Pancreas (tissue), 10 donors: ENCODE data around the gene CPN2. TPM values are rescaled to one million over a fixed set of nuclear protein-coding genes. Genes with fewer than 3 reads are reported as not detected.
A peak's percentile ranks its signal among the peaks of the same experiment; 100 is the strongest.

ENCODE experiments used
- ATAC-seq, 4 donors: fragments of 200-7000 bp; cut with Tn5 transposase; one replicate each; pipeline versions ENCODE4 v1.8.0 to v1.9.1; 2020; ENCODE audit warnings: mild to moderate bottlenecking in 4 of 4, moderate library complexity in 4 of 4
- DNase-seq, 6 donors: peaks; one replicate each; pipeline ENCODE4 v3.0.0-alpha.2; 2020
- FAIRE-seq: peaks from 2 replicates; lab custom pipeline; 2012; peaks lifted over from hg19 to GRCh38; lab: Jason Lieb, UNC
- H3K27ac ChIP-seq, 4 donors: fragments of 200-600 bp; sonication (generic); 1 replicate in 3 of 4; 2 replicates in 1 of 4; pipeline versions ENCODE4 v1.5.0 to v1.8.0; 2020
- H3K27me3 ChIP-seq, 4 donors: fragments of 200-600 bp; one replicate each; pipeline ENCODE4 v1.8.0; 2021
- H3K36me3 ChIP-seq, 3 donors: fragments of 200-600 bp; sonication (generic) in 1 of 3; one replicate each; pipeline versions ENCODE4 v1.5.0 to v1.8.0; 2020 to 2021
- H3K4me1 ChIP-seq, 3 donors: fragments of 200-600 bp; one replicate each; pipeline ENCODE4 v1.8.0; 2021
- H3K4me3 ChIP-seq, 4 donors: fragments of 200-600 bp; sonication (generic) in 2 of 4; one replicate each; pipeline versions ENCODE4 v1.5.0 to v1.8.0; 2020 to 2021
- H3K9me3 ChIP-seq, 4 donors: fragments of 200-600 bp; one replicate each; pipeline ENCODE4 v1.8.0; 2021
- WGBS, 2 donors: extraction: QIAGEN DNeasy Blood & Tissue Kit; methylation state at CpG; one replicate each; pipeline ENCODE4 v1.1.7; 2013; 5-methylcytosine and 5-hydroxymethylcytosine counted together
- intact Hi-C, 3 donors: fragments of 100-400 bp; cut with DNase I; formaldehyde crosslinking; loops; one replicate each; pipeline versions ENCODE4 v1.11.1 to v1.14.2; 2022
- polyA plus RNA-seq, 2 donors: library from polyadenylated mRNA; stranded (reverse); fragments of 200-250 nt; gene quantifications; one replicate each; pipeline ENCODE4 v1.2.3, GENCODE V29; 2013
- total RNA-seq, 6 donors: library from RNA; stranded (reverse); fragmentation: NEBNext Ultra II Directional in 4 of 6; extraction: Animal tissue kit (Norgen Biotek cat#: 25700) in 4 of 6; gene quantifications; one replicate each; pipeline versions ENCODE4 v1.2.1 to v1.2.4, GENCODE V29; 2021 to 2023
- TF ChIP-seq, protein P1 (sequence below), 4 donors: fragments of 200-600 bp; sonication (generic) in 3 of 4; IDR thresholded peaks; one replicate each; pipeline versions ENCODE4 v1.5.0 to v1.8.0; 2021; ENCODE audit warnings: antibody characterized with exemption in 4 of 4
- donor health status: healthy with polysubstance abuse.
- donor health status: DM: no; HTN: no; CAD: no; lungs with moderate emphysema.
- donor health status: DM: no; HTN: no; CAD: no.
- donor health status: control.
- donor health status: control.
- donor health status: Bipolar disorder and iron deficiency.
- donor health status: DM: yes; HTN: yes; CAD: no.
- donor health status: DM: no; HTN: no; CAD: no.
- donor health status: DM: no; HTN: no; CAD: no.
- donor health status: DM: yes; HTN: yes; CAD: no.

CPN2 gene
- total and polyA plus RNA-seq, 8 donors, result 0.09 TPM; not detected in 7

- FAIRE-seq (no peak), DNase-seq (peak in 1 of 6 donors; percentile 47), ATAC-seq (peak; percentile 6 to 19 (median 14))
- TF ChIP-seq, protein P1, sequence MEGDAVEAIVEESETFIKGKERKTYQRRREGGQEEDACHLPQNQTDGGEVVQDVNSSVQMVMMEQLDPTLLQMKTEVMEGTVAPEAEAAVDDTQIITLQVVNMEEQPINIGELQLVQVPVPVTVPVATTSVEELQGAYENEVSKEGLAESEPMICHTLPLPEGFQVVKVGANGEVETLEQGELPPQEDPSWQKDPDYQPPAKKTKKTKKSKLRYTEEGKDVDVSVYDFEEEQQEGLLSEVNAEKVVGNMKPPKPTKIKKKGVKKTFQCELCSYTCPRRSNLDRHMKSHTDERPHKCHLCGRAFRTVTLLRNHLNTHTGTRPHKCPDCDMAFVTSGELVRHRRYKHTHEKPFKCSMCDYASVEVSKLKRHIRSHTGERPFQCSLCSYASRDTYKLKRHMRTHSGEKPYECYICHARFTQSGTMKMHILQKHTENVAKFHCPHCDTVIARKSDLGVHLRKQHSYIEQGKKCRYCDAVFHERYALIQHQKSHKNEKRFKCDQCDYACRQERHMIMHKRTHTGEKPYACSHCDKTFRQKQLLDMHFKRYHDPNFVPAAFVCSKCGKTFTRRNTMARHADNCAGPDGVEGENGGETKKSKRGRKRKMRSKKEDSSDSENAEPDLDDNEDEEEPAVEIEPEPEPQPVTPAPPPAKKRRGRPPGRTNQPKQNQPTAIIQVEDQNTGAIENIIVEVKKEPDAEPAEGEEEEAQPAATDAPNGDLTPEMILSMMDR (IDR thresholded peaks at IDR 0.05), result peak in 1 of 4 donors; percentile 26
- no peaks in the 10 kb centered on the region for H3K9me3 ChIP-seq
- intact Hi-C loops, result loop anchor here in 2 of 3 donors (5.0 to 10.0 kb wide), 5 partner anchors 171 to 651 kb away; no protein-coding TSS in a partner anchor
- H3K4me3 ChIP-seq, result peak overlapping the region in 2 of 4 donors; percentile 44 to 57
- H3K4me1 ChIP-seq, result peaks cover 9 to 10% (median 9%) of the 10 kb centered on the region in 3 donors
- 26 to 32% methylated on average over 17 of the region's 17 CpGs for WGBS, 2 donors
- H3K27me3 ChIP-seq, result peaks cover 0 to 8% (median 0%) of the 10 kb centered on the region in 4 donors
- no peak overlapping the region for H3K27ac ChIP-seq
- no peaks in the 10 kb centered on the region for H3K36me3 ChIP-seq
Measured at GRCh38 chr3:194315965-194316361, 35.2 kb downstream of the CPN2 start.

DNA sequence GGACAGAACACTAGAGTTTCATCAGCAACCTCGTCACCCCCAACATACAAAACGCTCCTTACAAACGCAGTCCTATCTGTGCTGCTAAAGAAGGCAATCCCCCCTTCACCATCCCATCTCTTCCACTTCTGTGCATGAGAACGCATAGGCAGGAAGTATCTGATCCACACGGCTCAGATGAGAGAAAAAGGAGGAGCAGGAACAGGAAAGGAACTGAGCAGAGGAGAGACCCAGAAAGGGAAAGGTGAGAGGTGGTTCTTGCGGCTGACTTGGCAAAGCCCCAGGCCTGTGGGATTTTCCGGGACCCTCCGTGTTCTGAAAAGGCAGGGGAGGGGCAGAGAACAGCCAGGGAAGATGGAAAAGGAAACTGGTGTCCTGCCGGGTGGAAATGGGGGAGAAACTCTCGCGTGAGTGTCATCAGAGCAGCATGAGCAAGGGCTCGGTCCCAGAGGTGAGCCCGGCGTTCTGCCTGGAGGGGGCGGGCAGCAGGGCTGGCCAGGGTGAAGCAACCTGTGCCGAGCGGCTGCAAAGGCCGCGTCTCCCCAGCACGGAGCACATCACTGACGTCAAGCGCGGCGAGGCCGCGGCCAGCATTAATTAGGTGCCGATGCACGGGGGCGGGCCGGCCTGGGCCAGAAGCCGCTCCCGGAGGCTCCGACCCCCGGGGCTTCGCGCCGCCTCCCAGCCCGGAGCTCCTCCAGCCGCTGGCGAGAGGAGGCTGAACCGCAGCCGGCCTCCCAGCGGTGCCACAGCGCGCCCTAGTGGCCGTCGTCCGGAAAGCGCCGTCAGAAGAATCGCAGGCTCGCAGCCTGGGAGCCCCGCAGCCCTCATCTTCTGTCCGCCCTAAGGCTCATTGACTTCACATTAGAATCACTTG, 35.8 kb downstream of the CPN2 start:
- intact Hi-C loops, result loop anchor here in 2 of 3 donors (5.0 to 10.0 kb wide), 5 partner anchors 171 to 651 kb away; no protein-coding TSS in a partner anchor
- WGBS, 2 donors, result 3 to 4% methylated on average over 54 of the region's 54 CpGs
- no peaks in the 10 kb centered on the region for H3K9me3 ChIP-seq
- DNase-seq, result peak; percentile 69 to 98 (median 88)
- ATAC-seq, result peak; percentile 84 to 92 (median 90)
- peaks cover 3 to 5% (median 4%) of the 10 kb centered on the region in 3 donors for H3K4me1 ChIP-seq
- FAIRE-seq, result no peak
- peak overlapping the region; percentile 20 to 57 (median 38) for H3K4me3 ChIP-seq
- TF ChIP-seq, protein P1 (IDR thresholded peaks at IDR 0.05), result peak; percentile 80 to 97 (median 93)
- no peaks in the 10 kb centered on the region for H3K36me3 ChIP-seq
- H3K27ac ChIP-seq, result peak overlapping the region in 2 of 4 donors; percentile 30 to 34
- peaks cover 0 to 8% (median 0%) of the 10 kb centered on the region in 4 donors for H3K27me3 ChIP-seq

DNA sequence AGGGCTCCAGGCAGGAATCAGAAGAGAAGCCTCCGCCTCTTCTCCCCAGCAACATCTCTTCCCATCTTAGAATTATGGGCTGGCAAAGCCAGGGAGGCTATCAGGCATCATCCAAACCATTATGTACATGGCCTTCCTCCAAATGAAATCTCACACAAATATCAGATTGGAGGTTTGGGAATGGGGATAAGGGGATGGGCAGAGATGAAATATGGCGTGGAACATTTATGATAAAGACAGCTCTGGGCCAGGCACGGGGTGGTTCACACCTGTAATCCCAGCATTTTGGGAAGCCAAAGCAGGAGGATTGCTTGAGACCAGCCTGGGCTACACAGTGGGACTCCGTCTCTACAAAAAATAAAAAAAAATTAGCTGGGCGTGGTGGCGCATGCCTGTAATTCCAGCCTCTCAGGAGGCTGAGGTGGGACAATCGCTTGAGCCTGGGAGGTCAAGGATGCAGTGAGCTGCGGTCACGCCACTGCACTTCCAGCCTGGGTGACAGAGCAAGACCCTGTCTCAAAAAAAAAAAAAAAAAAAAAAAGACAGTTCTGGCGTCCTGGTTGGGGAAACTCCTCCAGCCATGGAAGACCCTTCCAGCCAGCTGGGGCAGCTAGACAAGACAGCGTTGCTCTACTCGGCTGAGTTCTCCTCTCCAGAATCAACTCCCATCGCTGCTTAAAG, 36.6 kb downstream of the CPN2 start:
- DNase-seq (peak in 2 of 6 donors; percentile 23 to 45), ATAC-seq (no peak), FAIRE-seq (no peak)
- 74 to 84% methylated on average over 13 of the region's 13 CpGs for WGBS, 2 donors
- TF ChIP-seq, protein P1 (IDR thresholded peaks at IDR 0.05), result no peak
- H3K27me3 ChIP-seq, result peaks cover 0 to 8% (median 0%) of the 10 kb centered on the region in 4 donors
- H3K4me1 ChIP-seq, result no peaks in the 10 kb centered on the region
- H3K27ac ChIP-seq, result no peak overlapping the region
- intact Hi-C loops, result loop anchor here in 2 of 3 donors (5.0 to 10.0 kb wide), 6 partner anchors 170 to 650 kb away; partner anchors contain the start of gene HES1 (in 1 of the 2)
- no peaks in the 10 kb centered on the region for H3K9me3 ChIP-seq
- no peaks in the 10 kb centered on the region for H3K36me3 ChIP-seq
- H3K4me3 ChIP-seq, result no peak overlapping the region

DNA sequence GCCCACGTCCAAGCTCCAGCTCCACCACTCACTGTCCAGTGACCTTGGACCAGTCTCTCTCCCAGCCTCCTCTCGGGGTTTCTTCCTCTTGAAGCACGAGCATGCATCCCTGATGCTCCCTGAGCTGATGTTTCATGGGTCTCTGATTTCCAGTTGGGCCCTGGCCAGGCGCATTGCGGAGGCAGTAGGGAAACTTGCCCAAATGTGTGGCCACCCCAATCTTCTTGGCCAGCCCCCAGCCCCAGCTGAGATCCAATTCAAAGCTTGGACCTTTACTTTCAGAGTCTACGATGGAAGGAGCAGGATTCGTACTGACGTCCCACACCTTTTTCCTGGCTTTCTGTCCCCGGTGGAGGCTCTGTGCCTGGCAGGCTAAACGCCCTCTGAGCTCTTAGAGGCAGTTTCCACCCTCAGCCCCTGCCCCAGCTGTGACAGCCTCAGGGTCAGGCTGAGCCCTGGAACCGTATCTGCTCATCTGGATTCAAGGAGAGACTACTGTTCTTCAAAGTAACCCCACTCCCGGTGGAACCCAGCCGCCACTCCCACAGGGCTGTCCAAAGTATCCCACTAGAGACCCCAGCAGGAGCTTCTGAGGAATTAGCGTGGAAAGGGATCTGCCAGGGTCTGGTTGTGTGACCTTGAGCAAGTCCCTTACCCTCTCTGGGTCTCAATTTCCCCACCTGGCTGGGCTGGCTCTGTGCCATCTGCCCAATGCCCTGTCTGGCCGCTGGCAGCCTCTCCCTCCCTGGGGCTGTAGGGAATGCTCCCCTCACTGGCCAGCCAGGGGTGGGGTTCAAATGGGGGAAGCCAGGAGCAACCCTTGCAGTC, 37.4 kb downstream of the CPN2 start:
- 45 to 46% methylated on average over 14 to 15 of the region's 15 CpGs for WGBS, 2 donors
- no peaks in the 10 kb centered on the region for H3K9me3 ChIP-seq
- DNase-seq, result peak in 3 of 6 donors; percentile 58 to 68 (median 67)
- no peak for FAIRE-seq
- H3K27ac ChIP-seq, result no peak overlapping the region
- intact Hi-C loops, result loop anchor here in 2 of 3 donors (5.0 to 10.0 kb wide), 4 partner anchors 169 to 649 kb away; partner anchors contain the start of gene HES1 (in 1 of the 2)
- H3K36me3 ChIP-seq, result no peaks in the 10 kb centered on the region
- no peaks in the 10 kb centered on the region for H3K4me1 ChIP-seq
- TF ChIP-seq, protein P1 (IDR thresholded peaks at IDR 0.05), result no peak
- no peak for ATAC-seq
- peaks cover 0 to 8% (median 0%) of the 10 kb centered on the region in 4 donors for H3K27me3 ChIP-seq
- H3K4me3 ChIP-seq, result no peak overlapping the region
